Thoracic aorta (tissue), 2 donors: ENCODE results near the gene KCNIP2. TPM values are rescaled to one million over a fixed set of nuclear protein-coding genes. Genes with fewer than 3 reads are reported as not detected.

Experiments used
- ATAC-seq: fragments of 150-250 bp; one replicate; pipeline ENCODE4 v1.8.0; 2017; ENCODE audit warnings: low read depth; ENCODE audit not compliant: insufficient number of reproducible peaks, low FRiP score
- DNase-seq: peaks from one replicate; pipeline ENCODE4 v3.0.0-alpha.2; 2020; ENCODE audit warnings: low spot score
- H3K27ac ChIP-seq, 2 donors: fragments of 200-600 bp; sonication (generic); 1 replicate in 1 of 2; 2 replicates in 1 of 2; pipeline ENCODE4 v1.5.1; 2016; ENCODE audit warnings: mild to moderate bottlenecking in 2 of 2, moderate library complexity in 2 of 2
- H3K27me3 ChIP-seq: fragments of 200-600 bp; sonication (generic); replicated peaks from 2 replicates; pipeline ENCODE4 v1.6.0; 2016; ENCODE audit warnings: mild to moderate bottlenecking; ENCODE audit not compliant: insufficient read depth
- H3K36me3 ChIP-seq: fragments of 200-600 bp; sonication (generic); one replicate; pipeline ENCODE4 v1.5.1; 2016
- H3K4me1 ChIP-seq, 2 donors: fragments of 200-600 bp; sonication (generic); 1 replicate in 1 of 2; 2 replicates in 1 of 2; pipeline versions ENCODE4 v1.5.1 to v1.6.0; 2016; ENCODE audit warnings: low read depth in 2 of 2, mild to moderate bottlenecking in 1 of 2; ENCODE audit not compliant: control insufficient read depth in 1 of 2
- H3K4me3 ChIP-seq: fragments of 200-600 bp; sonication (generic); 2 replicates; pipeline ENCODE4 v1.5.1; 2016; ENCODE audit warnings: mild to moderate bottlenecking
- H3K9me3 ChIP-seq: fragments of 200-600 bp; sonication (generic); 2 replicates; pipeline ENCODE4 v1.5.1; 2016
- CTCF ChIP-seq: fragments of 200-600 bp; sonication (generic); IDR thresholded peaks from one replicate; pipeline ENCODE4 v1.5.1; 2019; ENCODE audit warnings: antibody characterized with exemption
- total RNA-seq, 2 donors: library from RNA; depleted of rRNA; stranded (reverse); fragments of >200 nt; gene quantifications; one replicate each; pipeline versions ENCODE4 v1.1.0 to v1.2.3, GENCODE V29; 2016

Gene KCNIP2
- total RNA-seq, 2 donors from 2014 or later = 1.1 to 1.2 TPM

GRCh38 chr10:101840741-101841453, 2.7 kb downstream of the KCNIP2 start:
- no peak overlapping the region for H3K27ac ChIP-seq
- H3K27me3 ChIP-seq = no peaks in the 10 kb centered on the region
- ATAC-seq = no peak
- peak overlapping the region; percentile 60 for H3K4me3 ChIP-seq
- H3K9me3 ChIP-seq = no peaks in the 10 kb centered on the region
- H3K36me3 ChIP-seq = peaks cover 2% of the 10 kb centered on the region
- DNase-seq = no peak
- peak; percentile 70 for TF ChIP-seq CTCF
- peaks cover 6 to 24% of the 10 kb centered on the region in 2 donors for H3K4me1 ChIP-seq

- DNase-seq (no peak), ATAC-seq (no peak)
- Histone ChIP-seq H3K4me1 (peaks cover 6 to 24% of the 10 kb centered on the region in 2 donors), H3K4me3 (peak overlapping the region; percentile 60), H3K27me3 (no peaks in the 10 kb centered on the region), H3K9me3 (no peaks in the 10 kb centered on the region), H3K36me3 (peaks cover 1% of the 10 kb centered on the region), H3K27ac (no peak overlapping the region)
- TF ChIP-seq CTCF = no peak
These were observed 3.4 kb downstream of the KCNIP2 start for GRCh38 chr10:101840102-101840684.

DNA sequence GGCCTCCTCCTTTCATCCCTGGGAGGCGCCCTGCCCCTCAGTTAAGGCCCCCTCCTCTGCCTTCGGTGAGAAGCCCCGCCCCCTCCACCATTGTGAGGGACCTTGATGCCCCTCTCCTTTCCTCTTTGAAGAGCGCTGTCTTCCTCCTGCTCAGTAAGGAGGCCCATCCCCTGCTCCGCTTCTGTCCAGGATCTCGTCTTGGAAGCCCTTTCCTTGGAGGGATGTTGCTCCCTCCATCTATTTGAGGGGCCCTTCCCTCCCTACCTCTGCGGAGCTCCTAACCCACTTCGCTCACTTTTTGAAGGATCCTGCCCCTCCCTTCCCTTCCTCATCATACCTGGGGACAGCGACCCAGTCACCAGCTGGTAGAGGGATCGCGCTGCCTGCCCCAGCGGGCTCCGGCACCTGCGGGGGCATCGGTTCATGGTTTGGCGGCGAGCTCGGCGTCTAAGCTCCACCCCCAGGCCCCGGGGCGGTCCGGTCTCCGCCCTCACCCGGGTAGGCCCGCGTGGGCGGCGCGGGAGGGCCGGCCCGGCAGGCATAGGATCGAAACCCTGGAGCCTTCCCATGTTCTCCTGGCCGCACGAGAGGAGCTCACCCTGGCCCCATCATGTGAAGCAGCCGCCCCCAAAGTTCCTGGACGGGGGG, 4.1 kb downstream of the KCNIP2 start:
- Histone ChIP-seq H3K36me3 (no peaks in the 10 kb centered on the region), H3K27me3 (no peaks in the 10 kb centered on the region), H3K4me3 (peak overlapping the region; percentile 60), H3K4me1 (peaks cover 6 to 24% of the 10 kb centered on the region in 2 donors), H3K27ac (no peak overlapping the region), H3K9me3 (no peaks in the 10 kb centered on the region)
- ATAC-seq = no peak
- no peak for DNase-seq
- TF ChIP-seq CTCF = no peak

DNA sequence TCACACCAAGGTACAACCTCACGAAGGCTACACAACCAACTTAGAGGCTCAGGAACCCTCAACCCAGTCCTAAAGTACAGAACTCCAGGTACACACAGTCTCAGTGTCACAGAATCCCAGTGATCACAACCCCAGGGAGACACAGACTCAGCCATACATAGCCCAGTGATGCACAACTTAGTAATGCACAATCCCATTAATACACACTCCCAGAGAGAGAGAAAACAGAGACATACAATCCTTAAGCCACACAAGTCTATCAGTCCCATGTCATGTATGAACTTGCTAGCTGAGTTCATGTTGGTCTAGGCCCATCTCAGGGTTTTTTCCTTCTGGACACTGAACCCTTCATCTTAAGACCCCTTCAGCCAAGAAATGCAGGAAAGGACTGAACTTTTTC, 4.6 kb downstream of the KCNIP2 start:
- H3K9me3 ChIP-seq = no peaks in the 10 kb centered on the region
- no peaks in the 10 kb centered on the region for H3K36me3 ChIP-seq
- TF ChIP-seq CTCF = no peak
- no peak for ATAC-seq
- DNase-seq = no peak
- no peak overlapping the region for H3K4me3 ChIP-seq
- H3K4me1 ChIP-seq = peaks cover 6 to 24% of the 10 kb centered on the region in 2 donors
- H3K27me3 ChIP-seq = no peaks in the 10 kb centered on the region
- H3K27ac ChIP-seq = no peak overlapping the region

DNA sequence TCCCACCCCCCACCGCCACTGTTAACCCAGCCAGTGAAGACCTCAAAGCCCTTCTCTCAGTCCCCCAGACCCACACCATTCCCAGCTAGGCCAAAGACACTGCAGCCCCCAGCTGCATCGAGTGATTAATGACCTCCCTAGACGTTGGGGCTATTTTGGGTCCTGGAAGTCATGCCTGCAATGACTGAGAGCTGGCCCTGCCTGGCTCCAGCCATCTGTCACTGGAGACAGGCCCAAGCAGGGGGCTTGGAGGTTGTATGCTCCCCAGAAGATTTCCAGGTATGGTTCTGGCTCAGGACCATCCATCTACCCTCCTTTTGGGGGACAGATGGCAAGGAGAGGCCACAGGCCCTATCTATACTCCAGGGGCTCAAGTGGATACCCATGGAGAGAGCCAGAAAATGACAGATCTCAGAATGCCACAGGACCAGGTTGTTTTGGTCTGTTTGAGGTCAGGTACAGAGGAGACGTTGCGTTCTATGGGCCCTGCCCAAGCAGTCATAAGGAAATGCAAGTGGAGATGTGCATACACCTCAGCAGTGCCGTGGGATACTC, 5.1 kb downstream of the KCNIP2 start:
- Histone ChIP-seq H3K9me3 (no peaks in the 10 kb centered on the region), H3K4me3 (no peak overlapping the region), H3K27me3 (no peaks in the 10 kb centered on the region), H3K27ac (no peak overlapping the region), H3K36me3 (no peaks in the 10 kb centered on the region), H3K4me1 (peaks cover 6 to 24% of the 10 kb centered on the region in 2 donors)
- ATAC-seq (no peak), DNase-seq (no peak)
- TF ChIP-seq CTCF = no peak
